Esophagus muscularis mucosa (tissue), 4 donors: ENCODE data around the gene TMTC2.

ENCODE experiments used
- CTCF ChIP-seq, 3 experiments: fragments of 200-600 bp in 2 of 3; fragments of 450-650 bp in 1 of 3; sonication (generic) in 2 of 3; IDR thresholded peaks; one replicate each; pipeline ENCODE4 v1.5.1; 2017 to 2019; ENCODE audit warnings: antibody characterized with exemption in 3 of 3, mild to moderate bottlenecking in 2 of 3, moderate library complexity in 1 of 3
- EP300 ChIP-seq: sonication (generic); formaldehyde crosslinking; IDR thresholded peaks from one replicate; pipeline ENCODE4 v1.6.1; 2017; ENCODE audit warnings: antibody characterized with exemption
- POLR2A ChIP-seq: fragments of 450-650 bp; IDR thresholded peaks from one replicate; pipeline ENCODE4 v1.6.1; 2017; ENCODE audit warnings: antibody characterized with exemption, moderate library complexity, mild to moderate bottlenecking, low read depth
- POLR2AphosphoS5 ChIP-seq, 2 donors: sonication (generic); formaldehyde crosslinking; IDR thresholded peaks; one replicate each; pipeline ENCODE4 v1.6.1; 2017; ENCODE audit warnings: antibody characterized with exemption in 2 of 2

- no peak for TF ChIP-seq CTCF (IDR thresholded peaks at IDR 0.05)
- no peak for TF ChIP-seq POLR2A
- TF ChIP-seq POLR2AphosphoS5 (IDR thresholded peaks at IDR 0.05) = no peak
- TF ChIP-seq EP300 = no peak
Observed at GRCh38 chr12:82694276-82694675, 7.6 kb downstream of the TMTC2 start.
